ENCODE measurements around the gene UFSP1. TPM values are rescaled to one million over a fixed set of nuclear protein-coding genes. Genes with fewer than 3 reads are reported as not detected.

UFSP1 gene
- total RNA-seq, 2 donors from 2014 or later = 2.1 to 4.4 TPM

GRCh38 chr7:100888291-100888987, 1.1 kb downstream of the UFSP1 start:
- DNase-seq = no peak
- Histone ChIP-seq H3K27me3 (no peaks in the 10 kb centered on the region), H3K9ac (ENCODE audit: low read depth in 2 of 2, low read length in 2 of 2) (peak overlapping the region; percentile 84 to 96), H3K36me3 (peaks cover 13% of the 10 kb centered on the region), H3K27ac (peak overlapping the region; percentile 81), H3K4me1 (peaks cover 20% of the 10 kb centered on the region), H3K9me3 (no peaks in the 10 kb centered on the region), H3K4me3 (peak overlapping the region; percentile 89)
- TF ChIP-seq CTCF (IDR thresholded peaks at IDR 0.05) = no peak
- intact Hi-C loops (cut with DNase I) = no loop called here

GRCh38 chr7:100887516-100888290, 1.8 kb downstream of the UFSP1 start:
- Histone ChIP-seq H3K9ac (ENCODE audit: low read depth in 2 of 2, low read length in 2 of 2) (peak overlapping the region; percentile 38 to 84), H3K4me3 (no peak overlapping the region), H3K4me1 (peaks cover 20% of the 10 kb centered on the region), H3K27me3 (no peaks in the 10 kb centered on the region), H3K36me3 (peaks cover 16% of the 10 kb centered on the region), H3K27ac (peak overlapping the region; percentile 81), H3K9me3 (no peaks in the 10 kb centered on the region)
- TF ChIP-seq CTCF (IDR thresholded peaks at IDR 0.05) = no peak
- intact Hi-C loops (cut with DNase I) = no loop called here
- peak; percentile 78 for DNase-seq

GRCh38 chr7:100886936-100887515, 2.5 kb downstream of the UFSP1 start:
- intact Hi-C loops (cut with DNase I) = no loop called here
- H3K9me3 ChIP-seq = no peaks in the 10 kb centered on the region
- peaks cover 20% of the 10 kb centered on the region for H3K4me1 ChIP-seq
- peaks cover 22% of the 10 kb centered on the region for H3K36me3 ChIP-seq
- peak overlapping the region in 1 of 2 donors; percentile 84 for H3K9ac ChIP-seq (ENCODE audit: low read depth in 2 of 2, low read length in 2 of 2)
- H3K4me3 ChIP-seq = no peak overlapping the region
- peak overlapping the region; percentile 81 for H3K27ac ChIP-seq
- no peaks in the 10 kb centered on the region for H3K27me3 ChIP-seq
- no peak for TF ChIP-seq CTCF (IDR thresholded peaks at IDR 0.05)
- no peak for DNase-seq

- intact Hi-C loops (cut with DNase I) = no loop called here
- TF ChIP-seq CTCF (IDR thresholded peaks at IDR 0.05) = no peak
- H3K27ac ChIP-seq = no peak overlapping the region
These were observed 3.2 kb downstream of the UFSP1 start for GRCh38 chr7:100886142-100886935.

More at GRCh38 chr7:100886142-100886935, 3.2 kb downstream of the UFSP1 start:
- Histone ChIP-seq H3K36me3 (peaks cover 29% of the 10 kb centered on the region), H3K4me1 (peaks cover 20% of the 10 kb centered on the region), H3K9ac (ENCODE audit: low read depth in 2 of 2, low read length in 2 of 2) (peak overlapping the region in 1 of 2 donors; percentile 12), H3K9me3 (no peaks in the 10 kb centered on the region), H3K27me3 (no peaks in the 10 kb centered on the region), H3K4me3 (no peak overlapping the region)
- DNase-seq = no peak
